ENCODE results near the gene CFHR2. TPM values are rescaled to one million over a fixed set of nuclear protein-coding genes. Genes with fewer than 3 reads are reported as not detected.
"Not testable (repeated sequence)": the region's sequence is repeated elsewhere in the genome, so short reads cannot be mapped to it uniquely, and the experiment has no call there.

The CFHR2 gene
- total RNA-seq, result under 1 TPM in 1 of 5 experiments, not detected in 4; 0.44 TPM
- not detected for polyA plus RNA-seq
- not detected for total RNA-seq

DNA sequence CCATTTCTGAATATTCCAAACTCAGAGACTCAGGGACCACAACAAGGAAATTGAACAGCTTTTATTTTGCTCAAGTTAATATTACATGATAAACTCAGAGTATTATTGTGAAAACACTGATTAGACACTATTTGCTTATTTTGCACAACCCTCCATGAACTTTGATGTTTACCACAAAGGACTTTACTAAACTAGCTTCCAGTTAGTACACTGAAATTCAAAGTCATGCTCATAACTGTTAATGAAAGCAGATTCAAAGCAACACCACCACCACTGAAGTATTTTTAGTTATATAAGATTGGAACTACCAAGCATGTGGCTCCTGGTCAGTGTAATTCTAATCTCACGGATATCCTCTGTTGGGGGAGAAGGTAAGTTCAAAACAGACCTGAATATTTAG lies at the start of gene CFHR2:
Gene CFHR2, plus strand, starts transcription at position 171 of the 400 bp plus-strand sequence. Its CDS starts 143 bp downstream, at position 314.
- H3K27ac Mint-ChIP-seq; POLR2A ChIA-PET; H3K27me3 Mint-ChIP-seq; CTCF ChIA-PET; DNase-seq; H3K27me3 ChIP-seq (ENCODE audit: control insufficient read depth in 2 of 2, insufficient read depth in 2 of 2, low read length in 2 of 2); H3K27ac ChIP-seq (ENCODE audit: low read depth, low read length); H3K4me3 ChIP-seq (ENCODE audit: low read length); H3K9me3 ChIP-seq (ENCODE audit: control insufficient read depth in 2 of 3, low read length in 3 of 3); H3K36me3 ChIP-seq (ENCODE audit: control insufficient read depth in 2 of 3, insufficient read depth in 3 of 3, low read length in 3 of 3); ATAC-seq; H3K9me3 Mint-ChIP-seq; H3K4me3 Mint-ChIP-seq; H3K4me1 ChIP-seq (ENCODE audit: control insufficient read depth in 2 of 2, insufficient read depth in 2 of 2, low read length in 2 of 2); H3K36me3 Mint-ChIP-seq; H3K4me1 Mint-ChIP-seq: not testable (repeated sequence)
- intact Hi-C loops (cut with micrococcal nuclease), result loop anchor here in 1 of 2 donors (10.0 kb wide), 1 partner anchor 129 kb away; the partner anchor contains the start of gene CFHR1

DNA sequence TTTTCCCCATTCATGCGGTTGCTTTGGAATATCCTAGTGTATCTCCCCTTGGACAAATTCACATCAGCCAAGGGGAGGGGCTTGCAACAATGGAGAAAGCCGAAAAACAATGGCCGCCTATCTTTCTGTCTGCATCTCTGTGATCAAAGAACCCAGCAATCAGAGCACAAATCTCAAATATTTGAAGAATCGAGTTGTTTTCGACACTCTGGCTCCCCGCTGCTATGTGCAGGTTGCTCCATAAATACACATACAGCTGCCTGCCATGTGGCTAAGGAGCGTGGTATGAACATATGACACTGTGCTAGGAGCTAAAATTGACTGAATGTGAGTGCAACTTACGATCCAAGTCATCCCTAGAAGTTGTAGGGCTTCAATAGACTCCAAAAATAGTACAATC lies 47.2 kb upstream of the CFHR2 start:
- intact Hi-C loops (cut with micrococcal nuclease), result no loop called here
- no peaks in the 10 kb centered on the region for H3K36me3 ChIP-seq (ENCODE audit: control insufficient read depth in 2 of 3, insufficient read depth in 3 of 3, low read length in 3 of 3)
- ATAC-seq (no peak), DNase-seq (no peak)
- H3K27me3 Mint-ChIP-seq, result peaks cover 12 to 26% (median 23%) of the 10 kb centered on the region in 5 donors
- H3K4me3 Mint-ChIP-seq, result no peak overlapping the region
- H3K4me1 Mint-ChIP-seq, result no peaks in the 10 kb centered on the region
- POLR2A ChIA-PET, result no interaction called here
- H3K4me3 ChIP-seq (ENCODE audit: low read length), result no peak overlapping the region
- peaks cover 0 to 6% (median 0%) of the 10 kb centered on the region in 11 donors for H3K9me3 Mint-ChIP-seq
- CTCF ChIA-PET, result no interaction called here
- H3K27ac ChIP-seq (ENCODE audit: low read depth, low read length), result no peak overlapping the region
- H3K9me3 ChIP-seq (ENCODE audit: control insufficient read depth in 2 of 3, low read length in 3 of 3), result no peaks in the 10 kb centered on the region
- no peaks in the 10 kb centered on the region for H3K4me1 ChIP-seq (ENCODE audit: control insufficient read depth in 2 of 2, insufficient read depth in 2 of 2, low read length in 2 of 2)
- H3K36me3 Mint-ChIP-seq, result peaks cover 0 to 4% (median 0%) of the 10 kb centered on the region in 5 donors
- no peak overlapping the region for H3K27ac Mint-ChIP-seq
- H3K27me3 ChIP-seq (ENCODE audit: control insufficient read depth in 2 of 2, insufficient read depth in 2 of 2, low read length in 2 of 2), result no peaks in the 10 kb centered on the region

DNA sequence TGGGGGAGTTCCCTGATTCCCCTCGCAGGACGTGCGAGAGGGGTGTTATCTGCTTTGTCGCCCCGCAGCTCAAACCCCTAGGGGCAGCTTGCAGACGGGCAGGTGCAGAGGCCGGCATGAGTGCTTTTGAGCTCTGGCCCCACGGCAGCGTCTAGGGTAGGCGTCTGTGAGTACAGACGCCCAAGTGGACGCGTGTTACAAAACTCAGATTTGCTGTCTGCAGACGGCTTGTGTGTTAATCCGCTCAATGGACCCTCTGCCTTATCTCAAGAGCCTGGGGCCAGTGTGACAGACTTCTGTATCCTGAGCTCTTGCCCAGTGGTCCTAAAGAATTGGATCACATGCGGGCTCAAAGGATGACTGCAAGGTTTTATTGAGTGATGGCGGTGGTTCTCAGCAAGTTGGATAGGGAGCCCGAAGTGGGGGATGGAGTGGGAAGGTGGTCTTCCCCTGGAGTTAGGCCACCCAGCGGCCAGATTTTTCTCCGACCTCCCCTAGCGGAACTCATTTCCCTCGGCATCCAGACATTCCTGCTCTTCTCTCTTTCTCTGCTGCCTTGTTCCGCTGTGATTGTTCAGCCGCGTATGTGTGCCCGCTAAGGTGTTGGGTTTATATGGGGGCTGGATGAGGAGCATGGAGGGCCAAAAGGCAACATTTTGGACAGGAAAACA lies 46.2 kb upstream of the CFHR2 start:
- H3K4me3 ChIP-seq (ENCODE audit: low read length), result no peak overlapping the region
- Mint-ChIP-seq H3K4me1 (no peaks in the 10 kb centered on the region), H3K27me3 (peaks cover 12 to 28% (median 23%) of the 10 kb centered on the region in 5 donors), H3K27ac (no peak overlapping the region), H3K4me3 (no peak overlapping the region), H3K9me3 (peaks cover 0 to 6% (median 0%) of the 10 kb centered on the region in 11 donors), H3K36me3 (peaks cover 0 to 4% (median 0%) of the 10 kb centered on the region in 5 donors)
- ChIA-PET CTCF (no interaction called here), POLR2A (no interaction called here)
- H3K9me3 ChIP-seq (ENCODE audit: control insufficient read depth in 2 of 3, low read length in 3 of 3), result no peaks in the 10 kb centered on the region
- H3K4me1 ChIP-seq (ENCODE audit: control insufficient read depth in 2 of 2, insufficient read depth in 2 of 2, low read length in 2 of 2), result no peaks in the 10 kb centered on the region
- H3K27ac ChIP-seq (ENCODE audit: low read depth, low read length), result no peak overlapping the region
- DNase-seq (no peak), ATAC-seq (no peak)
- intact Hi-C loops (cut with micrococcal nuclease), result no loop called here
- no peaks in the 10 kb centered on the region for H3K36me3 ChIP-seq (ENCODE audit: control insufficient read depth in 2 of 3, insufficient read depth in 3 of 3, low read length in 3 of 3)
- H3K27me3 ChIP-seq (ENCODE audit: control insufficient read depth in 2 of 2, insufficient read depth in 2 of 2, low read length in 2 of 2), result no peaks in the 10 kb centered on the region

DNA sequence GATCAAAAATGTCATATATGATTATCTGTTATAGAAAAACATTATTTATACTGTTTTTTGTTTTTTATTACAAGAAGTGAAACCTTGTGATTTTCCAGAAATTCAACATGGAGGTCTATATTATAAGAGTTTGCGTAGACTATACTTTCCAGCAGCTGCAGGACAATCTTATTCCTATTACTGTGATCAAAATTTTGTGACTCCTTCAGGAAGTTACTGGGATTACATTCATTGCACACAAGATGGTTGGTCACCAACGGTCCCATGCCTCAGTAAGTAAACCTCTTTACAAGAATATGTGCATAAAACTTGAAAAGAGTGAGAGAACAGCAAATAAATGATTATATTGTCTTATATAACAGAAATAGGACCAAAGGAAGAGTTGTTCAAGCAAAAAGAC lies 41.2 kb upstream of the CFHR2 start:
- POLR2A ChIA-PET, result no interaction called here
- CTCF ChIA-PET, result no interaction called here
- no peaks in the 10 kb centered on the region for H3K4me1 ChIP-seq (ENCODE audit: control insufficient read depth in 2 of 2, insufficient read depth in 2 of 2, low read length in 2 of 2)
- Mint-ChIP-seq H3K4me1 (no peaks in the 10 kb centered on the region), H3K27me3 (peaks cover 6 to 22% (median 13%) of the 10 kb centered on the region in 5 donors), H3K36me3 (peaks cover 0 to 4% (median 0%) of the 10 kb centered on the region in 5 donors), H3K4me3 (no peak overlapping the region), H3K9me3 (peaks cover 0 to 3% (median 0%) of the 10 kb centered on the region in 11 donors), H3K27ac (no peak overlapping the region)
- ATAC-seq (no peak), DNase-seq (no peak)
- H3K4me3 ChIP-seq (ENCODE audit: low read length), result no peak overlapping the region
- no peaks in the 10 kb centered on the region for H3K9me3 ChIP-seq (ENCODE audit: control insufficient read depth in 2 of 3, low read length in 3 of 3)
- no peaks in the 10 kb centered on the region for H3K36me3 ChIP-seq (ENCODE audit: control insufficient read depth in 2 of 3, insufficient read depth in 3 of 3, low read length in 3 of 3)
- intact Hi-C loops (cut with micrococcal nuclease), result no loop called here
- no peak overlapping the region for H3K27ac ChIP-seq (ENCODE audit: low read depth, low read length)
- H3K27me3 ChIP-seq (ENCODE audit: control insufficient read depth in 2 of 2, insufficient read depth in 2 of 2, low read length in 2 of 2), result no peaks in the 10 kb centered on the region

DNA sequence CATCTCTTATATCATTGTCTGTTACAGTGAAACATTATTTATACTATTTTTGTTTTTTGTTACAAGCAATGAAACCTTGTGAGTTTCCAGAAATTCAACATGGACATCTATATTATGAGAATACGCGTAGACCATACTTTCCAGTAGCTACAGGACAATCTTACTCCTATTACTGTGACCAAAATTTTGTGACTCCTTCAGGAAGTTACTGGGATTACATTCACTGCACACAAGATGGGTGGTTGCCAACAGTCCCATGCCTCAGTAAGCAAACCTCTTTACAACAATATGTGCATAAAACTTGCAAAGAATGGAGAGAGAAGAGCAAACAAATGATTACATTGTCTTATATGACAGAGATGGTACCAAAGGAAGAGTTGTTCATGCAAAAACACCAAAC lies 33.3 kb upstream of the CFHR2 start:
- H3K27ac Mint-ChIP-seq, result no peak overlapping the region
- Histone ChIP-seq H3K4me1 (ENCODE audit: control insufficient read depth in 2 of 2, insufficient read depth in 2 of 2, low read length in 2 of 2) (no peaks in the 10 kb centered on the region), H3K27ac (ENCODE audit: low read depth, low read length) (no peak overlapping the region), H3K4me3 (ENCODE audit: low read length) (no peak overlapping the region), H3K27me3 (ENCODE audit: control insufficient read depth in 2 of 2, insufficient read depth in 2 of 2, low read length in 2 of 2) (no peaks in the 10 kb centered on the region), H3K9me3 (ENCODE audit: control insufficient read depth in 2 of 3, low read length in 3 of 3) (no peaks in the 10 kb centered on the region), H3K36me3 (ENCODE audit: control insufficient read depth in 2 of 3, insufficient read depth in 3 of 3, low read length in 3 of 3) (no peaks in the 10 kb centered on the region)
- intact Hi-C loops (cut with micrococcal nuclease), result no loop called here
- DNase-seq (no peak), ATAC-seq (no peak)
- H3K27me3 Mint-ChIP-seq, result peaks cover 0 to 7% (median 0%) of the 10 kb centered on the region in 5 donors
- H3K9me3 Mint-ChIP-seq, result peaks cover 0 to 4% (median 0%) of the 10 kb centered on the region in 11 donors
- POLR2A ChIA-PET, result no interaction called here
- no peak overlapping the region for H3K4me3 Mint-ChIP-seq
- no peaks in the 10 kb centered on the region for H3K4me1 Mint-ChIP-seq
- H3K36me3 Mint-ChIP-seq, result no peaks in the 10 kb centered on the region
- CTCF ChIA-PET, result no interaction called here

DNA sequence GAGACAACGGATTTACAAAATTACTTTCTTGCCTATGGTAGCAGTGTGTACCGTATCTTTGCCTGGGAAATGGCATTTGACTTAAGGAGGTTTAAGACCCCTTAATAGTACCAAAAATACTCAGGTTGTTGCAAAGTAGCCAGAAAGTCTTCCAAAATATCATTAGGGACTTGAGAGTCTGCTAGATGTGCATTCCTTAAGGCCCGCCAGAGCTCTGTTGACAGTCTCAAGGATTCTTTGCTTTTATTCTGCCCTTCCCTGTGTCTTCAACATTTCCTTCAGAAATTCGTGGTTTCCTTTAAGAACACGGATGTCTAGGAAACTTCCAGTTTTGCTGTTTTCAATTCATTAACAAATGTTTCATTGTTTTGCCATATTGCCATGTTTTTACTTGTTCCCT lies 31.3 kb upstream of the CFHR2 start:
- H3K4me3 ChIP-seq (ENCODE audit: low read length); H3K27me3 Mint-ChIP-seq; H3K9me3 Mint-ChIP-seq; H3K36me3 ChIP-seq (ENCODE audit: control insufficient read depth in 2 of 3, insufficient read depth in 3 of 3, low read length in 3 of 3); POLR2A ChIA-PET; H3K27ac ChIP-seq (ENCODE audit: low read depth, low read length); H3K4me1 ChIP-seq (ENCODE audit: control insufficient read depth in 2 of 2, insufficient read depth in 2 of 2, low read length in 2 of 2); H3K27ac Mint-ChIP-seq; H3K9me3 ChIP-seq (ENCODE audit: control insufficient read depth in 2 of 3, low read length in 3 of 3); CTCF ChIA-PET; H3K27me3 ChIP-seq (ENCODE audit: control insufficient read depth in 2 of 2, insufficient read depth in 2 of 2, low read length in 2 of 2); H3K36me3 Mint-ChIP-seq; intact Hi-C loops (cut with micrococcal nuclease); H3K4me1 Mint-ChIP-seq; ATAC-seq; DNase-seq; H3K4me3 Mint-ChIP-seq: not testable (repeated sequence)

DNA sequence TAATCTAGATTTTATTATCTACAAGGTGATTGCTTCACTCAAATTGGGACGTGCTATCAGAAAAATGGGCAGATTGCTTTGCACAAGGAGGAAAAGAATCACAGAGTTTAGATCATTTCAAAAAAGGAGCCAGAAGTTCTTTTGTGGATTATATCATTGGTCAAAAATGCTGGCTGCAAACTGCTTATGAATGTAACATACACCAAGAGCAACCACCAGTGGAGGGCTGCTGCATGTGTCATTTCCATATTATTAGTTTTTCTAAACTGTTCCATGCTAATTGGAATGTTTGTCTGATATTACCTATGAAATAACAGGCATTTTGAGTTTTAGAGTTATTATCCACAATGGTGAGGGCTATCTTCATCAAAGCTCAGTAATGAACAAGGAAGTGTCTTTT lies 16.7 kb upstream of the CFHR2 start:
- H3K27me3 Mint-ChIP-seq; H3K4me1 Mint-ChIP-seq; DNase-seq; H3K27ac Mint-ChIP-seq; H3K9me3 ChIP-seq (ENCODE audit: control insufficient read depth in 2 of 3, low read length in 3 of 3); CTCF ChIA-PET; H3K4me1 ChIP-seq (ENCODE audit: control insufficient read depth in 2 of 2, insufficient read depth in 2 of 2, low read length in 2 of 2); H3K36me3 Mint-ChIP-seq; H3K27ac ChIP-seq (ENCODE audit: low read depth, low read length); ATAC-seq; intact Hi-C loops (cut with micrococcal nuclease); H3K36me3 ChIP-seq (ENCODE audit: control insufficient read depth in 2 of 3, insufficient read depth in 3 of 3, low read length in 3 of 3); H3K4me3 Mint-ChIP-seq; POLR2A ChIA-PET; H3K4me3 ChIP-seq (ENCODE audit: low read length); H3K27me3 ChIP-seq (ENCODE audit: control insufficient read depth in 2 of 2, insufficient read depth in 2 of 2, low read length in 2 of 2): not testable (repeated sequence)
- H3K9me3 Mint-ChIP-seq, result peaks cover 0 to 18% (median 5%) of the 10 kb centered on the region in 11 donors

Measured in naive thymus-derived CD4-positive, alpha-beta T cell (primary cell).